Endothelial cell of umbilical vein (primary cell): ENCODE measurements around the gene OASL. TPM values are rescaled to one million over a fixed set of nuclear protein-coding genes. Genes with fewer than 3 reads are reported as not detected.

Source experiments
- BruUV-seq: library from RNA; stranded (reverse); fragments of 400-500 nt; replicated peaks from 2 replicates; lab custom pipeline; 2021; lab: Mats Ljungman, UMichigan
- CTCF ChIA-PET: fragments of 300-600, 350-600 bp; sonication (Branson Sonifier 250); formaldehyde crosslinking; loops from one replicate; lab custom pipeline; 2021; ENCODE audit warnings: antibody characterized with exemption, inconsistent platforms; lab: Charles Lee
- POLR2A ChIA-PET: fragments of 300-600, 350-600 bp; sonication (Branson Sonifier 250); formaldehyde crosslinking; loops from one replicate; lab custom pipeline; 2021; ENCODE audit warnings: antibody characterized with exemption, inconsistent platforms; lab: Charles Lee
- DNase-seq: peaks from one replicate; pipeline ENCODE4 v3.0.0-alpha.2; 2011; ENCODE audit warnings: low read depth, low spot score
- FAIRE-seq: peaks from 2 replicates; lab custom pipeline; 2011; peaks lifted over from hg19 to GRCh38; lab: Jason Lieb, UNC
- H2AFZ ChIP-seq: 2 replicates; pipeline ENCODE4 v1.6.0; 2012; ENCODE audit warnings: low read depth, low read length, control low read depth, inconsistent platforms
- H3K27ac ChIP-seq: 2 replicates; pipeline ENCODE4 v1.5.1; 2011; ENCODE audit warnings: low read depth, mild to moderate bottlenecking, control low read depth, low read length, moderate library complexity; ENCODE audit not compliant: insufficient read depth
- H3K27me3 ChIP-seq, 2 experiments: 2 replicates each; pipeline versions ENCODE4 v1.6.0 to v1.6.1; 2011; ENCODE audit warnings: low read length in 2 of 2, mixed read lengths in 1 of 2; ENCODE audit not compliant: control insufficient read depth in 2 of 2, insufficient read depth in 2 of 2
- H3K36me3 ChIP-seq, 2 experiments: 2 replicates in 1 of 2; 3 replicates in 1 of 2; pipeline ENCODE4 v1.5.1; 2011; ENCODE audit warnings: low read length in 2 of 2, mild to moderate bottlenecking in 1 of 2, moderate library complexity in 1 of 2; ENCODE audit not compliant: control insufficient read depth in 2 of 2, insufficient read depth in 2 of 2; ENCODE audit errors: extremely low read depth in 1 of 2
- H3K4me1 ChIP-seq: 3 replicates; pipeline ENCODE4 v1.5.1; 2011; ENCODE audit warnings: mild to moderate bottlenecking, low read length; ENCODE audit not compliant: control insufficient read depth, insufficient read depth; ENCODE audit errors: extremely low read depth
- H3K4me2 ChIP-seq: 2 replicates; pipeline ENCODE4 v1.6.1; 2011; ENCODE audit warnings: low read length, control low read depth, mixed read lengths; ENCODE audit not compliant: insufficient read depth
- H3K4me3 ChIP-seq, 3 experiments: fragments of 200-600 bp in 1 of 3; sonication (generic), shearing (Covaris generic) in 1 of 3; replicated peaks in 1 of 3; 2 replicates each; pipeline ENCODE4 v1.5.1; 2011 to 2016; ENCODE audit warnings: control low read depth in 3 of 3, low read length in 3 of 3, mild to moderate bottlenecking in 2 of 3, inconsistent platforms in 1 of 3, low read depth in 1 of 3, moderate library complexity in 1 of 3; ENCODE audit not compliant: insufficient read depth in 1 of 3
- H3K79me2 ChIP-seq: 2 replicates; pipeline ENCODE4 v1.6.0; 2012; ENCODE audit warnings: low read length, inconsistent platforms; ENCODE audit not compliant: control insufficient read depth, insufficient read depth
- H3K9ac ChIP-seq: replicated peaks from 2 replicates; pipeline ENCODE3; 2011; ENCODE audit warnings: low read length, control low read depth; ENCODE audit not compliant: insufficient read depth; ENCODE audit errors: extremely low read depth
- H3K9me1 ChIP-seq: replicated peaks from 3 replicates; pipeline ENCODE4 v1.6.0; 2011; ENCODE audit warnings: mild to moderate bottlenecking, low read length; ENCODE audit not compliant: control insufficient read depth, insufficient read depth; ENCODE audit errors: extremely low read depth
- H3K9me3 ChIP-seq: replicated peaks from 2 replicates; pipeline ENCODE4 v1.5.1; 2012; ENCODE audit warnings: low read length, inconsistent platforms; ENCODE audit not compliant: control insufficient read depth, insufficient read depth
- H4K20me1 ChIP-seq: replicated peaks from 2 replicates; pipeline ENCODE3; 2011; ENCODE audit warnings: mild to moderate bottlenecking, low read length; ENCODE audit not compliant: control insufficient read depth, insufficient read depth; ENCODE audit errors: extremely low read depth
- CTCF ChIP-seq, 2 donors: IDR thresholded peaks; 1 replicate in 1 of 2; 2 replicates in 1 of 2; pipeline ENCODE4 v1.5.1; 2011; ENCODE audit warnings: low read length in 2 of 2, mild to moderate bottlenecking in 2 of 2, moderate library complexity in 2 of 2, control low read depth in 1 of 2, inconsistent platforms in 1 of 2, low read depth in 1 of 2; ENCODE audit not compliant: insufficient read depth in 1 of 2; ENCODE audit errors: extremely low read depth in 1 of 2
- EZH2 ChIP-seq: IDR thresholded peaks from 2 replicates; pipeline ENCODE4 v1.6.1; 2012; ENCODE audit warnings: borderline replicate concordance, low read depth, mild to moderate bottlenecking, moderate library complexity, low read length, inconsistent platforms; ENCODE audit not compliant: severe bottlenecking
- FOS ChIP-seq: IDR thresholded peaks from 2 replicates; pipeline ENCODE4 v1.6.1; 2011; ENCODE audit warnings: mild to moderate bottlenecking, low read length, moderate library complexity, borderline replicate concordance; ENCODE audit not compliant: insufficient read depth
- GATA2 ChIP-seq: IDR thresholded peaks from 2 replicates; pipeline ENCODE4 v1.7.0; 2011; ENCODE audit warnings: low read depth, mild to moderate bottlenecking, moderate library complexity, mixed read lengths, low read length; ENCODE audit not compliant: insufficient read length, insufficient read depth
- JUN ChIP-seq: IDR thresholded peaks from 2 replicates; pipeline ENCODE4 v1.6.1; 2011; ENCODE audit warnings: borderline replicate concordance, low read depth; ENCODE audit not compliant: insufficient read length, insufficient read depth
- MAX ChIP-seq: IDR thresholded peaks from 2 replicates; pipeline ENCODE4 v1.6.1; 2011; ENCODE audit not compliant: insufficient read depth, insufficient read length
- MYC ChIP-seq: IDR thresholded peaks from one replicate; pipeline ENCODE4 v1.6.1; 2011; ENCODE audit warnings: mild to moderate bottlenecking, low read depth, low read length
- POLR2A ChIP-seq: IDR thresholded peaks from 2 replicates; pipeline ENCODE4 v1.6.1; 2012; ENCODE audit warnings: low read depth, mild to moderate bottlenecking, control low read depth, low read length
- POLR2AphosphoS5 ChIP-seq: IDR thresholded peaks from 2 replicates; pipeline ENCODE4 v1.6.1; 2012; ENCODE audit warnings: low read depth, mild to moderate bottlenecking, control low read depth, low read length, moderate library complexity; ENCODE audit not compliant: insufficient read depth
- dilution Hi-C: fragments of 300-500 bp; cut with MboI; formaldehyde crosslinking; loops from one replicate; pipeline ENCODE4 v1.15.0; 2019; ENCODE audit warnings: low sequenced_read_pairs; ENCODE audit not compliant: extremely low pct_ligation_motif_present
- intact Hi-C: fragments of 100-400 bp; cut with micrococcal nuclease; formaldehyde crosslinking; loops from one replicate; pipeline ENCODE4 v1.10.0; 2022
- polyA plus RNA-seq, 4 experiments: library from polyadenylated mRNA; depleted of rRNA in 3 of 4; stranded (reverse) in 3 of 4; unstranded in 1 of 4; fragments of >200 nt; gene quantifications; 2 replicates each; pipeline versions ENCODE4 v1.2.1 to v1.2.3, GENCODE V29; 2011 to 2012; ENCODE audit warnings: missing spikeins in 1 of 4
- total RNA-seq: library from RNA; stranded (reverse); gene quantifications from 2 replicates; pipeline ENCODE4 v1.2.3, GENCODE V29; 2021

OASL gene
- total and polyA plus RNA-seq, 2 donors (not counting 3 experiments of a cell fraction or from before 2014, with no cell fraction given): 0.17 to 0.33 TPM

GRCh38 chr12:121086781-121087295 is 47.8 kb upstream of the OASL start:
- CTCF ChIA-PET: interaction anchor here (2.3 kb wide), 1 partner anchor 27 kb away, joined by 7 read pairs; no protein-coding TSS in a partner anchor
- dilution Hi-C loops (no loop called here), intact Hi-C loops (no loop called here)
- Histone ChIP-seq H3K36me3 (no peaks in the 10 kb centered on the region), H2AFZ (no peak overlapping the region), H3K27ac (no peak overlapping the region), H3K9me1 (no peaks in the 10 kb centered on the region), H3K4me2 (no peak overlapping the region), H4K20me1 (no peaks in the 10 kb centered on the region), H3K4me1 (peaks cover 3% of the 10 kb centered on the region), H3K27me3 (no peaks in the 10 kb centered on the region), H3K79me2 (no peaks in the 10 kb centered on the region), H3K9me3 (no peaks in the 10 kb centered on the region), H3K9ac (no peak overlapping the region), H3K4me3 (no peak overlapping the region)
- no TSS peak for BruUV-seq
- FAIRE-seq (no peak), DNase-seq (no peak)
- POLR2A ChIA-PET: no interaction called here
- TF ChIP-seq MYC: no peak
- TF ChIP-seq FOS: no peak
- TF ChIP-seq POLR2AphosphoS5: no peak
- TF ChIP-seq EZH2: no peak
- no peak for TF ChIP-seq GATA2
- TF ChIP-seq CTCF (IDR thresholded peaks at IDR 0.05; ENCODE audit: extremely low read depth in 1 of 2, insufficient read depth in 1 of 2, low read depth in 1 of 2, low read length in 2 of 2): no peak
- no peak for TF ChIP-seq POLR2A
- TF ChIP-seq JUN: no peak
- TF ChIP-seq MAX: no peak
